HG03571 (cell line): ENCODE measurements around the gene ACTL8.

Source experiments
- ATAC-seq: cut with Tn5 transposase; IDR thresholded peaks from one replicate; pipeline ENCODE4 v1.9.1; 2021; ENCODE audit not compliant: unreplicated experiment

The ACTL8 gene

GRCh38 chr1:17768651-17769241, 13.6 kb downstream of the ACTL8 start:
- ATAC-seq, result no peak

GRCh38 chr1:17770983-17771382, 15.8 kb downstream of the ACTL8 start:
- ATAC-seq, result no peak

GRCh38 chr1:17772615-17773212, 17.6 kb downstream of the ACTL8 start:
- ATAC-seq, result no peak

- no peak for ATAC-seq
Measured at GRCh38 chr1:17773591-17774326, 18.6 kb downstream of the ACTL8 start.

- no peak for ATAC-seq
Measured at GRCh38 chr1:17774452-17774851, 19.3 kb downstream of the ACTL8 start.

GRCh38 chr1:17775796-17776195, 20.7 kb downstream of the ACTL8 start:
- no peak for ATAC-seq

GRCh38 chr1:17776426-17776825, 21.3 kb downstream of the ACTL8 start:
- no peak for ATAC-seq

- ATAC-seq, result no peak
Measured at GRCh38 chr1:17777330-17777729, 22.2 kb downstream of the ACTL8 start.

GRCh38 chr1:17777818-17778217, 22.7 kb downstream of the ACTL8 start:
- no peak for ATAC-seq

- ATAC-seq, result no peak
Measured at GRCh38 chr1:17780916-17781315, 25.8 kb downstream of the ACTL8 start.

GRCh38 chr1:17789926-17790325, 34.8 kb downstream of the ACTL8 start:
- ATAC-seq, result no peak

- ATAC-seq, result no peak
Measured at GRCh38 chr1:17790383-17791054, 35.4 kb downstream of the ACTL8 start.

- ATAC-seq, result no peak
Measured at GRCh38 chr1:17791055-17791390, 35.9 kb downstream of the ACTL8 start.

- ATAC-seq, result no peak
Measured at GRCh38 chr1:17791480-17791879, 36.3 kb downstream of the ACTL8 start.

- no peak for ATAC-seq
Measured at GRCh38 chr1:17792421-17792820, 37.3 kb downstream of the ACTL8 start.

- ATAC-seq, result no peak
Measured at GRCh38 chr1:17795081-17795809, 40.1 kb downstream of the ACTL8 start.

- ATAC-seq, result no peak
Measured at GRCh38 chr1:17795836-17796645, 40.9 kb downstream of the ACTL8 start.

- ATAC-seq, result no peak
Measured at GRCh38 chr1:17797478-17797877, 42.3 kb downstream of the ACTL8 start.

- no peak for ATAC-seq
Measured at GRCh38 chr1:17798011-17798410, 42.9 kb downstream of the ACTL8 start.

GRCh38 chr1:17798799-17799382, 43.8 kb downstream of the ACTL8 start:
- ATAC-seq, result no peak
